Aorta (tissue), 5 donors: ENCODE data around the gene MATN1. TPM values are rescaled to one million over a fixed set of nuclear protein-coding genes. Genes with fewer than 3 reads are reported as not detected.

ENCODE experiments used
- ATAC-seq: fragments of 200-7000 bp; cut with Tn5 transposase; one replicate; pipeline ENCODE4 v1.9.1; 2022; ENCODE audit warnings: moderate library complexity; ENCODE audit not compliant: low FRiP score
- DNase-seq, 2 donors: peaks; one replicate each; pipeline ENCODE4 v3.0.0-alpha.2; 2020
- H3K27ac ChIP-seq, 2 donors: one replicate each; pipeline ENCODE4 v1.5.1; 2013; ENCODE audit warnings: low read length in 2 of 2, mild to moderate bottlenecking in 2 of 2, moderate library complexity in 2 of 2, control low read depth in 1 of 2, inconsistent platforms in 1 of 2, low read depth in 1 of 2
- H3K27me3 ChIP-seq, 2 donors: one replicate each; pipeline ENCODE4 v1.6.1; 2013; ENCODE audit warnings: control low read depth in 1 of 2, low read length in 1 of 2, mild to moderate bottlenecking in 1 of 2, moderate library complexity in 1 of 2; ENCODE audit not compliant: insufficient read depth in 2 of 2, control insufficient read depth in 1 of 2
- H3K36me3 ChIP-seq, 2 donors: one replicate each; pipeline ENCODE4 v1.6.1; 2013; ENCODE audit warnings: control low read depth in 1 of 2, low read length in 1 of 2, mild to moderate bottlenecking in 1 of 2; ENCODE audit not compliant: insufficient read depth in 2 of 2, control insufficient read depth in 1 of 2
- H3K4me1 ChIP-seq, 2 donors: one replicate each; pipeline ENCODE4 v1.6.1; 2013; ENCODE audit warnings: low read length in 2 of 2, control low read depth in 1 of 2, mild to moderate bottlenecking in 1 of 2, moderate library complexity in 1 of 2; ENCODE audit not compliant: insufficient read depth in 2 of 2, control insufficient read depth in 1 of 2
- H3K4me3 ChIP-seq, 2 donors: one replicate each; pipeline ENCODE4 v1.5.1; 2013; ENCODE audit warnings: low read length in 2 of 2, control low read depth in 1 of 2, mild to moderate bottlenecking in 1 of 2
- H3K9me3 ChIP-seq: one replicate; pipeline ENCODE4 v1.6.1; 2013; ENCODE audit warnings: mild to moderate bottlenecking, low read length; ENCODE audit not compliant: control insufficient read depth
- WGBS, 2 donors: extraction: QIAGEN DNeasy Blood & Tissue Kit; methylation state at CpG; one replicate each; pipeline ENCODE4 v1.1.7; 2013; 5-methylcytosine and 5-hydroxymethylcytosine counted together
- intact Hi-C, 2 donors: fragments of 100-400 bp; cut with DNase I; formaldehyde crosslinking; loops; one replicate each; pipeline versions ENCODE4 v1.14.2 to v1.15.0; 2022
- polyA plus RNA-seq, 2 donors: library from polyadenylated mRNA; stranded (reverse); fragments of 200-250 nt; gene quantifications; one replicate each; pipeline ENCODE4 v1.2.3, GENCODE V29; 2013
- total RNA-seq, 2 donors: library from RNA; stranded (reverse); fragmentation: NEBNext Ultra II Directional; extraction: Animal tissue kit (Norgen Biotek cat#: 25700); gene quantifications; one replicate each; pipeline ENCODE4 v1.2.1, GENCODE V29; 2021
- donor health status: healthy with polysubstance abuse.
- donor health status: Bipolar disorder and iron deficiency.
- donor health status: DM: no; HTN: no; CAD: no.
- donor health status: DM: no; HTN: no; CAD: no.
- donor health status: DM: yes; HTN: yes; CAD: no.

MATN1 gene
- total and polyA plus RNA-seq, 4 donors: 0.42 TPM; not detected in 3

DNA sequence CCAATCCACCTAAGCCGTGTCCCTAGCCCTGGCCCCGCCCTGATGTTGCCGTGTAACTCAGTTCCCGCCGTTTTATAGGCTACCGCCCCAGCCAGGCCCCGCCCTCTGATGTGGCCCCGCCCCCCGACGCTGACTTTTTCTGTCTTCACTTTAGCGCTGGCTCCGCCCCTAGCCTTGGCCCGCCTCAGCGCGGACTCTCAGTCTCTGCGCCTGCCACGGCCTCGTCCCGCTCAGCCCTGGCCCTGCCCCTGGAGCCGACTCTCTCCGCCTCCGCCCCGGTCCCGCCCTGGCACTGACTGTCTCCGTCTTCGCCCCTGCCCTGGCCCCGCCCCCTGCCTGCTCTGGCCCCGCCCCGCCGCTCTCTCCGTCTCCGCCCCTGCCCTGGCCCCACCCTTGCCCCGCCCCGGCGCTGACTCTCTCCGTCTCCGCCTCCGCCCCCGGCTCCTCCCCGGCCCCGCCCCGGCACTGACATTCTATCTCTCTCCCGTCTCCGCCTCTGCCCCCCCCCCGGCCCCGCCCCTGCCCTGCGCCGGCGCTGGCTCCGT lies 5.2 kb downstream of the MATN1 start:
- Histone ChIP-seq H3K27me3 (no peaks in the 10 kb centered on the region), H3K4me1 (no peaks in the 10 kb centered on the region), H3K27ac (peak overlapping the region in 1 of 2 donors; percentile 14), H3K9me3 (no peaks in the 10 kb centered on the region), H3K36me3 (no peaks in the 10 kb centered on the region), H3K4me3 (no peak overlapping the region)
- WGBS, 2 donors: 2% methylated on average over 30 to 50 of the region's 50 CpGs
- intact Hi-C loops: loop anchor here in 1 of 2 donors (2.0 to 5.0 kb wide), 2 partner anchors 193 to 1481 kb away; partner anchors contain the start of gene PTPRU
- ATAC-seq (peak; percentile 95), DNase-seq (peak; percentile 100)

DNA sequence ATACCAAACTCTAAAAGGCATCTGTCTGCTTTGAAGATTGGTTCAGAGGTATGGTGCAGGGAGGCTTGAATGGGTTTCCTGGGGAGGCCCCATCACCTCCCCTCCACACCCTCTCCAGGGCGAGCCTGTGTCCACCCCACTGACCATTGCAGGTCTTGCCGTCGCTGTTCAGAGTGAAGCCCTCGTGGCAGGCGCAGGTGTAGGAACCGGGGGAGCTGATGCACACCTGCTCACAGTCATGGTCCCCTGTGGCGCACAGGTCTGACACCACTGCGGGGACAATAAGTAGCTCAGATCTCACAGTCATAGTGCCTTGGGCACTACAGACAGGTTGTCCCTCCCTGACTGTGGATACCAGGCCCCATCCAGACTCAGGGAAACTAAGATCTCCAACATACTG lies 6.7 kb downstream of the MATN1 start:
- no peaks in the 10 kb centered on the region for H3K9me3 ChIP-seq
- intact Hi-C loops: loop anchor here in 1 of 2 donors (5.0 kb wide), 1 partner anchor 1479 kb away; the partner anchor contains the start of gene PTPRU
- no peaks in the 10 kb centered on the region for H3K4me1 ChIP-seq
- H3K27ac ChIP-seq: no peak overlapping the region
- H3K36me3 ChIP-seq: no peaks in the 10 kb centered on the region
- DNase-seq: no peak
- 97 to 98% methylated on average over 8 of the region's 8 CpGs for WGBS, 2 donors
- no peak for ATAC-seq
- H3K27me3 ChIP-seq: no peaks in the 10 kb centered on the region
- H3K4me3 ChIP-seq: no peak overlapping the region

DNA sequence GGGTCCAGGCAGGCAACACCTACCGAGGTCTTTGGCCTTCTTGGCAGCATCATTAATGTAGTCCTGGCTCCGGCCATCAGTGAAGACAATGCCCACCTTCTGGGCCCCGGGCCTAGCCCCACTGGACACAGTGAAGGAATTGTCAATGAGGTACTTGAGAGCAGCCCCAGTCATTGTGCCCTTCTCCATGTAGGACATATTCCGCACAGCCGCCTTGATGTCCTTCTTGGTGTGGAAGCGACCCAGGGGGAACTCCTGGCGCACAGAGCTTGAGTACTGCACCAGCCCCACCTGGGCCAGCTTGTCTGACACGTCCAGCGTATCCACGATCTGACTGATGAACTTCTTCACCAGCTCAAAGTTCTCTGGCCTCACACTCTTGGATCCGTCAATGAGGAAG lies 7.5 kb downstream of the MATN1 start:
- ATAC-seq: no peak
- WGBS, 2 donors: 97 to 99% methylated on average over 11 of the region's 11 CpGs
- intact Hi-C loops: loop anchor here in 1 of 2 donors (5.0 kb wide), 1 partner anchor 1479 kb away; the partner anchor contains the start of gene PTPRU
- Histone ChIP-seq H3K4me3 (no peak overlapping the region), H3K9me3 (no peaks in the 10 kb centered on the region), H3K27me3 (no peaks in the 10 kb centered on the region), H3K27ac (no peak overlapping the region), H3K4me1 (no peaks in the 10 kb centered on the region), H3K36me3 (no peaks in the 10 kb centered on the region)
- no peak for DNase-seq

DNA sequence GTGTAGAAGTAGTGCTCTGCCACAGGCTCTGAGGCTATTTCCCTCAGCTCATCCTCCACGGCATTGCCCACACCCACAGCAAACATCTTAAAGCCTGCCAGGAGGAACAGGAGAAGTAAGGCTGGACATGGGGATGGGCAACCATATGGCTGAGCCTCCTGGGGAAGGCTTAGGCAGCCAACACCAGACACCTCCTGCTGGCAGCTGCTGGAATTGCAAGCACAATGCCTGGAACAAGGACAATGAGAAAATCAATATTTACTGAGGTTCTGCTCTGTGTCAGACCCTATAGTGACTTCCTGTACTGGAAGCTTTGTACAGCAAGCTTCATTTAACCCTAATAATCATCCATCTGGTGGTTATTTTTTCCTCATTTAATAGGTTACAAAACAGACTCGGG lies 8.2 kb downstream of the MATN1 start:
- 90 to 93% methylated on average over 2 of the region's 2 CpGs for WGBS, 2 donors
- Histone ChIP-seq H3K9me3 (no peaks in the 10 kb centered on the region), H3K36me3 (no peaks in the 10 kb centered on the region), H3K27me3 (no peaks in the 10 kb centered on the region), H3K4me1 (no peaks in the 10 kb centered on the region), H3K4me3 (no peak overlapping the region), H3K27ac (no peak overlapping the region)
- no peak for ATAC-seq
- intact Hi-C loops: loop anchor here in 1 of 2 donors (5.0 kb wide), 1 partner anchor 1478 kb away; the partner anchor contains the start of gene PTPRU
- DNase-seq: no peak

DNA sequence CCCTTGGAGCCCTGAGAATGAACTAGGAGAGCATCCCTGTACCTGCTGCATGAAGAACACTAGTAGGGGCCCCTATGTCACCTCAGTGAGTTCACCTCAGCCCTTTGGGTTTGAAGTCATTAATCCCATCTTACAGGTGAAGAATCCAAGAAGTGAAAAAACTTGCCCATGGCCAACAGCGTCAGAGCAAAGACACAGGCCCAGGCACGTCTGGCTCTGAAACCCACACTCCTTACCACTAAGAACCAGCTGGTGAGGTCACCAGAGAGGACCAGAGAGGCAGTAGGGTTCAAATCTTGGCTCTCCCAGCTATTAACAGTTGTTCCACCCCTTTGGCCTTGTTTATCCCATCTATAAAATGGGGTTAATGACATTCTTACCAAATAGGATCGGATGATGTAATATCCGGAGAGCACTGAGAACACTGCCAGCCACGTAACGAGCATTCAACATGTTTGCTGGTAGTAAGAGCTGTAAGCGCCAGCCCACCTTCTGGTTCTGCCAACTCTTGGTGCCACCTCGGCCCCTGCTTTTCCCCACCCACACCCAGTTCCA lies 8.8 kb downstream of the MATN1 start:
- 93 to 94% methylated on average over 8 of the region's 8 CpGs for WGBS, 2 donors
- no peak for DNase-seq
- ATAC-seq: no peak
- intact Hi-C loops: loop anchor here in 1 of 2 donors (5.0 kb wide), 1 partner anchor 1477 kb away; the partner anchor contains the start of gene PTPRU
- H3K27ac ChIP-seq: no peak overlapping the region
- no peaks in the 10 kb centered on the region for H3K27me3 ChIP-seq
- no peaks in the 10 kb centered on the region for H3K9me3 ChIP-seq
- H3K4me1 ChIP-seq: no peaks in the 10 kb centered on the region
- no peak overlapping the region for H3K4me3 ChIP-seq
- no peaks in the 10 kb centered on the region for H3K36me3 ChIP-seq

DNA sequence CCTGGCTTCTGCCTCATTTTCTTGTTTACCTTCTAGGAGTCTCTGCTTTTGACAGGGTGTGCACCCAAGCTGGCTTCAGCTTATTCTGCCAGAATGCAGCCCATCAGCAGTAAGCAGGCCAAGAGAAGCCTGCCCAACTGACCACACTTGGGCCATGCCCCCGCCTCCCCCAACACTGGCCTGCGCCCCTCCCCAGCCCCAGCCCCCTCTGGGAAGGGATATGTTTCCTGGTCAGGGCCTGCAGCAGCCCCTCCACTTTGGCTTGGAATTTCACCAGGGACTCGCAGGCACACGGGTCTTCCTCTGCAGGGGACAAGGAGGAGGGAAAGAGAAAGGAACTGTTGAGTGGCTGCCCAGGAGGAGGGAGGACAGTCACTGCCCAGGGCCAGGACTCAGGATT lies 9.4 kb downstream of the MATN1 start:
- Histone ChIP-seq H3K9me3 (no peaks in the 10 kb centered on the region), H3K4me1 (no peaks in the 10 kb centered on the region), H3K27me3 (no peaks in the 10 kb centered on the region), H3K27ac (no peak overlapping the region), H3K4me3 (no peak overlapping the region), H3K36me3 (no peaks in the 10 kb centered on the region)
- 56 to 60% methylated on average over 4 of the region's 4 CpGs for WGBS, 2 donors
- DNase-seq (no peak), ATAC-seq (no peak)
- intact Hi-C loops: no loop called here

DNA sequence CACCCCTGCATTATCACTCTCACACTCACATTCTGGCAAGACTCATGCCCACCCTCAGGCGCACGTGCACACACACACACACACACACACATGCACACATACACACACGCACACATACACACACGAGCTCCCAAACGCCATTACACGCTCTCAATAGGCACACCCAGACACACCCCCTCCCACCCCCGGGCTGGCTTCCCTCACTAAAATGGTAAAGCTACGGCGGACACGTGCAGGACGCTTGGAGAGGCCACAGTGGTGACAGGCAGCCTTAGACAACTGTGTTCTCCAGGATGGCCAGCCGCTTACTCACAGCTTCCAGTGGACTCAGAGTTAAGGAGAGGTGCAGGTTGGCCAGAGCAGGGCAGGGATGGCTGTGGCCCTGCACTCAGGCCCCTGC lies 10.1 kb downstream of the MATN1 start:
- Histone ChIP-seq H3K27ac (no peak overlapping the region), H3K27me3 (no peaks in the 10 kb centered on the region), H3K36me3 (no peaks in the 10 kb centered on the region), H3K4me3 (no peak overlapping the region), H3K9me3 (no peaks in the 10 kb centered on the region), H3K4me1 (no peaks in the 10 kb centered on the region)
- intact Hi-C loops: no loop called here
- WGBS, 2 donors: 31 to 45% methylated on average over 12 of the region's 12 CpGs
- DNase-seq: no peak
- no peak for ATAC-seq

DNA sequence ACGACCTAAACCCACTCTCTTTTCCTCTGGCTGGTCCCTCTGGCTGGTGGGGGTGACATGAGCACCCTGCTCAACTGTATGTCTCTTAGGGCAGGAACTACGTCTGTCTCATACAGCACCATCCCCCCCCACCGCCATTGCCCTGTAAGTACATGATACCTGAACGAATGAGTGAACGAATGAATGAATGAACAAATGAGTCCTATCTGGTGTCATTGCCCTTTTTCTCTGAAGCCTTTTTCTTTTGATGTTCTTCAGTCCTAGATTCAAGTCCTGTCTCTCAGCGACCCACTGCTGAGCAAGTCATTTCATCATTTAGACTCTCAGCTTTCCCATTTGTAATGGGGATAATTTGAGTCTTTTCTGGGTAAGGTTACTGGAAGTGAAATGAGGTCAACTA lies 10.8 kb downstream of the MATN1 start:
- intact Hi-C loops: no loop called here
- 91 to 96% methylated on average over 6 of the region's 6 CpGs for WGBS, 2 donors
- DNase-seq (no peak), ATAC-seq (no peak)
- H3K4me1 ChIP-seq: no peaks in the 10 kb centered on the region
- H3K27me3 ChIP-seq: no peaks in the 10 kb centered on the region
- no peak overlapping the region for H3K4me3 ChIP-seq
- H3K36me3 ChIP-seq: no peaks in the 10 kb centered on the region
- no peaks in the 10 kb centered on the region for H3K9me3 ChIP-seq
- no peak overlapping the region for H3K27ac ChIP-seq

DNA sequence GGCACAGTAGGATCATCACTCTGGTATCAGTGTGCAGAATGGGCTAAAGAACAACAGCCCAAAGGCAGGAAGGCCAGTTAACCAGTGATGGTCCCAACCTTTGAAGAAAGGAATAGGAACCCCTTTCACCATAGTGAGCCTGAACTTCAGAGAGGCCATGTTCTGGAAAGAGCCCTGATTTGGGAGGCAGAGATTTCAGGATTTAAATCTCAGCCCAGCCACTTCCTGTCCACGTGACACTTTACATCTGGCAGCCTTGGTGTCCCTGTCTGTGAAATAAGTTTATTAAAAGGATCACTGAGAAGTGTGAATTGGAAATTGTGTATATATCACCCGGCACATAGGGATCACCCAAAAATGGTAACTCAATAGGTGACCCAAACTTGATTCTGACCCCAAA lies 13.0 kb downstream of the MATN1 start:
- H3K4me3 ChIP-seq: no peak overlapping the region
- DNase-seq (no peak), ATAC-seq (no peak)
- H3K36me3 ChIP-seq: no peaks in the 10 kb centered on the region
- no peaks in the 10 kb centered on the region for H3K4me1 ChIP-seq
- H3K27ac ChIP-seq: no peak overlapping the region
- no peaks in the 10 kb centered on the region for H3K27me3 ChIP-seq
- intact Hi-C loops: no loop called here
- 49 to 75% methylated on average over 2 of the region's 2 CpGs for WGBS, 2 donors
- H3K9me3 ChIP-seq: no peaks in the 10 kb centered on the region
